ENCODE measurements around the gene HIRIP3.
A peak's percentile ranks its signal among the peaks of the same experiment; 100 is the strongest.
"Not testable (repeated sequence)": the region's sequence is repeated elsewhere in the genome, so short reads cannot be mapped to it uniquely, and the experiment has no call there.

The HIRIP3 gene, protein sequence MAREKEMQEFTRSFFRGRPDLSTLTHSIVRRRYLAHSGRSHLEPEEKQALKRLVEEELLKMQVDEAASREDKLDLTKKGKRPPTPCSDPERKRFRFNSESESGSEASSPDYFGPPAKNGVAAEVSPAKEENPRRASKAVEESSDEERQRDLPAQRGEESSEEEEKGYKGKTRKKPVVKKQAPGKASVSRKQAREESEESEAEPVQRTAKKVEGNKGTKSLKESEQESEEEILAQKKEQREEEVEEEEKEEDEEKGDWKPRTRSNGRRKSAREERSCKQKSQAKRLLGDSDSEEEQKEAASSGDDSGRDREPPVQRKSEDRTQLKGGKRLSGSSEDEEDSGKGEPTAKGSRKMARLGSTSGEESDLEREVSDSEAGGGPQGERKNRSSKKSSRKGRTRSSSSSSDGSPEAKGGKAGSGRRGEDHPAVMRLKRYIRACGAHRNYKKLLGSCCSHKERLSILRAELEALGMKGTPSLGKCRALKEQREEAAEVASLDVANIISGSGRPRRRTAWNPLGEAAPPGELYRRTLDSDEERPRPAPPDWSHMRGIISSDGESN

DNA sequence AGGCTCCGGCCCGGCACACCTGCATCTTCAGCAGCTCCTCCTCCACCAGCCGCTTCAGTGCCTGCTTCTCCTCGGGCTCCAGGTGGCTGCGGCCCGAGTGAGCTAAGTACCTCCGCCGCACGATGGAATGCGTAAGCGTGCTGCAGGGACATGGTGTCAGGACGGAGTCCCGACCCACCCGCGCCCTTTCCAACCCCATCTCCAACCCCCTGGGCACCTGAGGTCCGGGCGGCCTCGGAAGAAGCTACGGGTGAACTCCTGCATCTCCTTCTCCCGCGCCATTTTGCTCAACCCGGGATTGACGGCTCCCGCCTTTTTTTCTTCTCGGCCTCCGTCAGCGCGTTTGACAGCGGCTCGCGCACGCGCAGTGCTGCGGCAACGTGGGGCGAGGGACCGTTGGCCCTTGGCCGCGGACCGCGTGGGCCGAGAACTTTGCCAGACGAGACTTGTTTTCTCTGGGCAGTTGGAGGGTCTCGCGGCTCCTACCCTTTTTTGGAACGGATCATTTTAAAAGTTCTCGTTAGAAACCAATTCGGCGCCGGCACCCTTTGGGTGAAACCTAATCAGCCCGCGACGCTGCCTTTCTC, at the start of gene HIRIP3:
Gene HIRIP3, minus strand, starts transcription at position 294 of the 587 bp plus-strand sequence. Its CDS starts 12 bp downstream, at position 282.
- DNase-seq (ENCODE audit: low spot score), result peak; percentile 93

DNA sequence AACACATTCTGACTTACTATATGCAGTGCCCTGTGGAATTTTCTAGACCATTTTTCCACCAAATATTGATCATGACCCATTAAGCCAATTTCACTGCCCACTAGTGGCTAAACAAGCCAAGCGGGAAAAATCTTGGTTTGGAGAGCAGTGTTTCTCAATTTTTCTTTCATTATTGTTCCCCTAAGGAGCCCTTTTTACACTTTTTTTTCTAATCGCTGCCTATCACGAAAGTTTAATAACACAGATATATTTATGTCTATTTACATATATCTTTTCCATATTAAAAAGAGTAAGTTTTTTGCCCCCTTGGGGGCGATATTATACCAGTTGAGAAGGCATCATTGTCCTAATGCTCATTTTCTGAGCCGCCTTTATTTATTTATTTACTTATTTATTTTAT, 46.4 kb upstream of the HIRIP3 start:
- DNase-seq (ENCODE audit: low spot score), result no peak

DNA sequence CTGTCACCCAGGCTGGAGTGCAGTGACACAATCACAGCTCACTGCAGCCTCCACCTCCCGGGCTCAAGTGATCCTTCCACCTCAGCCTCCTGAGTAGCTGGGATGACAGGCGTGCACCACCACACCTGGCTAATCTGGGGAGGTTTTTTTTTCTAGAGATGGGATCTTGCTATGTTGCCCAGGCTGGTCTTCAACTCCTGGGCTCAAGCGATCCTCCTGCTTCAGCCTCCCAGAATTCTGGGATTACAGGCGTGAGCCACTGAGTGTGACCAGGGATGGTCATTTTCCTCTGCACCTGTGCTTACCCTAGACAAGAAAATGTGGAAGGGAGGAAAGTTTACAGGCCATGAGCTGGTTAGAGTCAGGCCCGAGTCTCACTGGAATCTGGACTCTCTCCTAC, 45.3 kb upstream of the HIRIP3 start:
- DNase-seq (ENCODE audit: low spot score), result not testable (repeated sequence)

DNA sequence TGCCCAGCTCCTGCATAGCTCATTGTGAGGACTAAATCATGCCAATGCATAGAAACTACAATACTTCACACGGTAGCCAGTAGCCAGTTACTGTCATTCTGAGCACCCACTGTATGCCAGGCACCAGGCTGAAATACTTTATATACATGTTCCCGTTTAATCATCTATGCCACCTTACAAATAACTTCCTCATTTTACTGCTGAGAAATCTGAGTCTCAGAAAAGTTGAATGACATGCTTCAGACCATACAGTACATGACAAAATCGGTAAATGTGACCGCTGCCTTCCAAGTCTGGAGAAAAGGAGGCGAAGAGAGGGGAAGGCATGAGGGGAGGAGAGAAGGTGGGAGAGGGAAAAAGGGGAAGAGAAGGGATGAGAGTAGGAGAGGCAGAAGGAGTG, 44.8 kb upstream of the HIRIP3 start:
- no peak for DNase-seq (ENCODE audit: low spot score)

DNA sequence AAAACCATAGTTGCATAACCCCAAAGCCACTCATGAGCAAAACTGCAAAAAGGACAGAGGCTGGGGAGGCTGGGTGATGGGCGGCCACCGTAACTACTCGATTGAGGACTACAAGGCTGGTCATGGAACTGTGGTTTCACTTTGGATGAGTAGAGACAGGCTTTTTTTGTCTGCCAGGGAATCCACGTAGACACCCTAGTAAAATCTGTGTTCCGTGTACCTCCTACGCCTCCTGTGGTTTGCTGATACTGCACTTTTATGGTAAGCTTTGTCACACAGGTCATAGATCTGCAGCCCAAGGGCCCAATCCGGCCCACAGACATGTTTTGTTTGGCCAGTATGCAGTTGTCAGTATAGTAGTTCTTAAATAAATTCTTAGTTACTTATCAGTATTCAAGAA, 37.9 kb upstream of the HIRIP3 start:
- DNase-seq (ENCODE audit: low spot score), result no peak

DNA sequence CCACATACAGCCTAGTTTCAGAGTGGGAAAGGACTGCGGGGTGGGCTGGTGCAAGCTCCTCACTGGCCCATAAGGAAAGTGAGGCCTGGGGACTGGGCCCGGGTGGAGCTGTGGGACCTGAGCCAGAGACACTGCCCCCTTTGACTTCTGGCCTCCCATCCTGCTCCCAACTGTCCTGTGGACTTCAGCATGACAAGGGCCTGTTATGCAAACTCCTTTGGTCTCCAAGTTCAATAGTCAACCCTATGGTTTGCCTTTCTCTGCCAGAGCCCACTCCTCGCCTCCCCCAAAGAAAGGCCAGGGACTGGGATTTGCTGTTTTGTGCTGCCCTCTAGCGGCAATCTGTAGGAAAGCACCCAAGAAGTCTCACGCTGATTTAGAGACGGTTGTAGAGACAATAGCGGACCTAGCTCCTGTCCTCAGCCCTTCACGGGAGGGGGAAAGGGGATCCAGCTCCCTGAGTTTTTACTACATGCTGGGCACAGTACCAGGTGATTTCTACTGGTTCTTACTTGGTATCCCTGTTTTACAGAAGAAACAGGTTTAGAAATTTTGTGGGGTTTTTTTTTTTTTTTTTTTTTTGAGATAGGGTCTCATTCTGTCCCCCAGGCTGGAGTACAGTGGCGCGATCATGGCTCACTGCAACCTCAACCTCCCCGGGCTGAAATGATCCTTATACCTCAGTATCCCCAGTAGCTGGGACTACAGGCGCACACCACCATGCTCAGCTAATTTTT, 36.8 kb upstream of the HIRIP3 start:
- DNase-seq (ENCODE audit: low spot score), result no peak

DNA sequence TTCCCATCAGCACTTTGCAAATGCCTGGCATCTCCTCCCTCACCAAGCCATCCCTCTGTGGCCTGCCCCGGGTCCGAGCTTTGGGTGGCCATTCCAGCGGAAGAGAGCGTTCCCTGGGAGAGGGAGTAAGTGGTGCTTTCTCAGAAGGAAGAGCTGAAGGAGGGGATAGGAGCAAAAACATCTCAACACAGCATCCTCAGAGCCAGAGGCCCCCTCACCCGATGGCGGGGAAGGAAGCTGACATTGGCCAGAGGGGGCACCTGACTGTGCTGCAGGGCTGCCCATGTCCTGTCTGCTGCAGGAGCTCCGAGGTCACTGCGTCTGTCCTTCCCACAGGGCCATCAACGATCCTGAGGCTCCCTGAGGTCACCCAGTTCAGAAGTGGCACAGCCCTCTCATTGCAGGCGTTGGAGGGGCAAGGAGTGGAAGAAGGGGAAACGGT, 36.1 kb upstream of the HIRIP3 start:
- no peak for DNase-seq (ENCODE audit: low spot score)

DNA sequence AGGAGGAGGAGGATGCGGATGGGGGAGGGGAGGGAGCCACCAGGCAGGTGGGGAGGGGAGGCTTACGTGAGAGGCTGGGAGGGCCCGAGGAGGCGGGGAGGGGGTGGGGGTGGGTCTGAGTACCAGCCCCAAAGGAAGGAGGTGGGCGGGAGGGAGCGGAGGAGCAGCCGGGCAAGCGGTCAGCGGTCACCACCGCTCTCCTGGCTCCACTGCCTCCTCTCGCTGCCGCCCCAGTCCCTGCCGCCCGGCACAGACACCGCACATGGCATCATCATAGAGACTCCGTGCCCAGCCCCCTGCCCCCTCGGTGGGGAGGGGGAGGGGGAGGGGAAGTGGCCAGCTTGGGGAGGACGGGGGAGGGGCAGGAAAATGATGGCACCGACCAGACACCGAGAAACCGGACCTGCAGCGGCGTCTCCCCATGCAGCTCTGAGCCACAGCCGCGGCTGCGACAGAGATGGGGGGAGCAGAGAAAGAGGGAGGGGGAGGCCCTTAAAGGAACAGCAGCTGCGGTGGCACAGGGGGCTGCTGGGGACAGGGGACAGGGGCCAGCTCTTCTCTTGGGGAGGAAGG, 35.5 kb upstream of the HIRIP3 start, which contains the start of gene TLCD3B:
Gene TLCD3B, minus strand, starts transcription at position 431 of the 573 bp plus-strand sequence. CDS start 744 bp downstream, outside the sequence.
- no peak for DNase-seq (ENCODE audit: low spot score)

DNA sequence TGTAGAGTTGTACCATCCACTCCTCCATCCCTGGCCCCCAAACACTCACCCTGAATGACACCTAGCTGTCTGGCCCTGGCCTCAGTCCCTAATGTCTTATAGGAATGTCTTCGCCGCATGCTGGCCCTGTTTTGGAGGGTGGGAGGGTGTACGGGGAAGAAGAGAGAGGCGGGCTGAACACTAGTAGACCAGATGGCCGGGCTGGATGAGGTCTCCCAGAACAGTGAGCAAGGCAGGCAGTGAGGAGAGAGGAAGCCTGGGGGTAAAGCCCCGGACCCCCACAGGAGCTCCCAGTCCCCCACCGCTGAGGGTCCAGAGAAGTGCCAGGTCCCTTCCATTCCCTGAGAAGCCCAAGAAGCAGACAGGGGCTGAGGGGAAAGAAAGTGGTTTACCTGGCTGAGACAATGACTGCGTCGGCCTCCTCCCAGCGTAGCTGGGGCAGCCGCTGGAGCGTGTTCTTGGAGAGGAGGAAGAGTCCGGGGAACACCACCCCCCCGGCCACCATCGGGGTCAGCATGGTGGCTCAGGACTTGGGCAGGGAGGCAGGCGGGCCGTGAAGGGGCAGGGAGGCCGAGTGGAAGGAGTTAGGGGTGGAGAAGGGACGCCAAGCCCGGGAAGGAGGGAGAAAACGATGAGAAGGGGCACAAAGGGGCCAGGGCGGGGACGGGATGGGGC, 34.7 kb upstream of the HIRIP3 start:
- no peak for DNase-seq (ENCODE audit: low spot score)

DNA sequence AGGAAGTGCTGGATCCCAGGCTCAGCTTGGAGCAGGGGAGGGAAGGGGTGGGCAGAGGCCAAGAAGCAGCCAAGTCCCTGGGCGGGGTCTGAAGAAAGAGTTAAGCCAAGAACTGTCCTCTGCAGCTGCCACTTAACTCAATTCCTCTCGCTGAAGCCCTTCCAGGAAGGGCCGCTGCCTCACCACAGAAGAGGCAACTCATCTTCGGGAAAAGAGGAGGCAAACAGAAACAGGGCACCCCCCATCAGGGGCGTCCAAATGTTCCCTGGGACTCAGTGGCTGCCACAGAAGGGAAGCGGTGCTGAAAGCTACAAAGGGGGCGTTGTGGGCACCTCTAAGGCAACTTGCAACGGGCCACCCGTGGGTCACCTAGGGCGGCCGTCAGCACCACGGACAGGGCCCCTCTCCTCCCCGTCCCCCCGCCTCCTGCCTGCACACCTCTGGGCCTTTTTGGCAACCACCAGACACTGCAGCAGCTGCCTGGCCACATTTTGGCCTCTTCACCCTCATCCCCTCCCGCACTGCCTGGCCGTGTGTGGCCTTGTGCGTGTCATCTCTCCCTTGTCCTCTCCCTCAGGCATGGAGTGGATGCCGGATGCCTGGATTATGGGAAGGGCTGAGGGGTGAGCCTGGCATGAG, 33.1 kb upstream of the HIRIP3 start:
- DNase-seq (ENCODE audit: low spot score), result no peak

DNA sequence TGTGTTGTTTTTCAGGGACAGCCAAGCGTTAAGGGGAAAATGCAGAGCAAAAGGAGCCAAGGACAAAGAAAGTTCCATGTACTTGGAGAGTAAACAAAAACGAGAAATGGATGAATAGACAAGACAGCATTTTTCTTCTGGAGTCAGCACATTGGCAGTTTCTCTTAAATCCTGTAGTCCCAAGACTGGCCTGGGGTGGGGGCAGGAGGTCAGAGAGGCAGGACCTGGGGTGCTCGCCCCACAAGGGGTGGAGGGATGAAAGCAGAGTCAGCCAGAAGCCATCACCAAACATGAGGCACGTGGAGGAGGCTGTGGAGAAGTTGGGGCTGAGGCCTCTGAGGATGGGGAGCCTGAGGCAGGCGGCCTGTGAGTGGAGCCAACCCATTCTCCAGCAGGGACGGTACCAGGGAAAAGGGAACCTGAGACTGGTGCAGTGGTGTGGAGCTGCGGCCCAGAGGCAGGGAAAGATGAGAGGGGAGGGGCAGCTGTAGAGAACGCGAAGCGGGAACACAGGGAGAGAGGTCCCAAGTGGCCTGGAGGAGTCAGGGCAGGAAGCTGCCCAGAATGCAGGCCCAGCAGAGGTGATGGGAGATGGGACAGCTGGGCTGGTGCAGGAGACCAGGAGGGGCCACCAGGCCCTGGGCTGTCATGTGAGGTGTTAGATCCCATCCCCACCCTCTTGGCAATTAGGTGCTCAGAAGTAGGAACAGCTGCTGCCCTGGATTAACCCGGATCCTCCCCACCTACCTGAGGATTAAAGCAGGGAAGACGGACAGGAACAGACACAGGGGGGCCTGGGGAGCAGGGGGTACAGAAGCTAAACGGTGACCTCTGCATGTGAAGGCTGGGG, 32.4 kb upstream of the HIRIP3 start:
- DNase-seq (ENCODE audit: low spot score), result no peak

DNA sequence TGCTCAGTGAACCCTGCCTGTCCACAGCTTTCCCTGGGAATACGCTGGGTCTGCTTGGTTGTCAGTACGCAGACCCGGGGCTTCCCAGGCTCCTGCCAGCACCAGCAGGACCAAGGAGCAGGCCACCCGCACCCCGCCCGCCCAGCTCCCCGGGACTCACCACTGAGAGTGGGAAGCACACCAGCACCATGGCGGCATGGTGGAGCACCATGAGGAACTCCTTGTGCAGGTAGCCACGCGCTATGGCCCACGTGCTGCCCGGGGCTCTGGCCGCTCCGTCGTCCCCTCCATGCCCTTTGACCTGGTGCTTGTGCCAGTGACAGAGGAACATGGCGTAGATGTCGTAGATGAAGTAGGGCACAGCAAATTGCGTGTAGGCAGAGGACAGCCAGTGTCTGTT, 31.0 kb upstream of the HIRIP3 start:
- no peak for DNase-seq (ENCODE audit: low spot score)

DNA sequence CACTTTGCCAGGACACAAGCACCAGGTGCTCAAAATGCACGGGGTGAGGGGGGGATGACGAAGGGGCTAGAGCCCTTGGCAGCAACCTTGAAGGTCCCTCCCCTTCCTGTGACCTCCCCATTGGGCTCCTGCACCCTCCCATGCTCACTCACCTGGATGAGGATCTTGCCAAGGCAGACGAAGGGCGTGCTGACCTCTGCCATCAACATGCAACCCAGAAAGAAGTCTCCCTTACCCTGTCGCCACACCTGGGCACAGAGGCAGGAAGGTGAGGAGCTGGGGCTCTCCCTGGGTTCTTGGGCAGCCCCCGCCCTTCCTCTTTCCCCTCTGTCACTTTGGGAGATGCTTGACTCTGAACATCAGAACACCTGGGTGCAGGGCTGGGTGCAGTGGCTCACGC, 30.2 kb upstream of the HIRIP3 start:
- DNase-seq (ENCODE audit: low spot score), result no peak

DNA sequence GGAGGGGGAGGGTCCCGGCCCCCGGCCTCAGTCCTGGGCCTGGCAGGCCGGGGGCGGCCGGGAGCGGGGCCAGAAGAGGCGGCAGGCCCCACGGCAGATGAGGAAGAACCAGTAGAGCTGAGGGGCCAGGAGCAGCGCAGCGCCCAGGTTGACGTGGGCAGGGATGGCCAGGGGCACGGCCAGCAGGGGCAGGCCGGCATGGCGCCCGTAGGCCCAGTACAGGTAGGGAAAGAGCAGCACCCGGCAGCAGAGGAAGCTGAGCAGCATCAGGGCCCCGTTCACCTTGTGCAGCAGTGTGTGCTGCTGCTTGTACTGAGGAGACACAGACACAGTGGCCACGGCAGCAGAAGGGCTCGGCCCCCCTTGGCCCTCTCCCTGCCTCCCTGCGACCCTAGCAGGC, 29.7 kb upstream of the HIRIP3 start:
- no peak for DNase-seq (ENCODE audit: low spot score)

DNA sequence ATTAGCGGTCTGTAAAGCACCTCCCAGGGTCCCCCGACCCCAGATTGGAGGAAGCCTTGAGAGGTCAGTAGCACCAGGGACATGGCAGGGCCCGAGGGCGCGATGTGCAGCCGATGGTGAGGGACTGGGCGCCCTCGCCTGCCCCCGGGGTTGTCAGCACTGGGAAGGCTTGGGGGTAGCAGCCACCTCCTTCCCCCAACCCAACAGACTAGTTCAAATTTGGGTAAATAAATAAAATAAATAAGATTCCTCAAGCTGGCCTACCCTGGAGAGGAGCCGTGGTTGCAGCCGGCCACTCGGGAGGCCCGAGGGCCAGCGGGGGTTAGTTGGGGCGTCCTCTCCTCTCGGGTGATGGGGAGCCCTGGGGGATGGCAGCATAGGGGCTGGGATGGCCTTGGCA, 29.0 kb upstream of the HIRIP3 start:
- no peak for DNase-seq (ENCODE audit: low spot score)

DNA sequence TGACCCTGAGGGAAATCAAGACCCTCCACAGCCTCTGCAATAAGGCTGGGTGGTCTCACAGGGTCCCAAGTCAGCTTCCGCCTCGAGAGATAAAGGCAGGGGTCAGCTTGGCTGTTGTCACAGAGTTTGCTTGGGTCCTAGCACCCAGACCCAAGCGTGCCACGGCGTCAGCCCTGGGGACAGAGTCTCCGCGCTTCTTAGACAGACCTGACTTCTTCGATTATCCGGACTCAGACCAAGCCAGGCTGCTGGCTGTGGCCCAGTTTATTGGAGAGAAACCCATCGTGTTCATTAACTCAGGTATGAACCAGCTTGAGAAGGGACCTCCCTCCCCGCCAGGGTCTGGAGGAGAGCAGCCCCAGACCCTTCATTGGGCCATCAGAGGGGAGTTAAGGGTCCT, 28.2 kb upstream of the HIRIP3 start:
- DNase-seq (ENCODE audit: low spot score), result no peak

DNA sequence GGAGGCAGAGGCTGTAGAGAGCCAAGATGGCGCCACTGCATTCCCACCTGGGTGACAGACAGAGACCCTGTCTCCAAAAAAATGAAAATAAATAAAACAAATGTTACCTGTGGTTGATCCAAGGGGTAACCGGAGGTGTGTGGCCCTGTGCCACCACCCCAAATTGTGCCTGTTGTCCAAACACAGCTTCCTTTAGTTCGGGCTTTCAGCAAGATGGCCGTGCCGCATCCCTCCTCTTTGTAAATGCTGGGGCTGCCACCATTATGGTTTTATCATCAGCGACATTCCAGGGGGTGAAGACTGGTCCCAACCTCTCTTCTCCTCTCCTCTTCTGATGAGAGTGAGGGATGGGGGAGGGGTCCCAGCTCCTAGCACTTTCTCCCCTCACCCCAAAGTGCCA, 27.5 kb upstream of the HIRIP3 start, which contains the start of gene C16orf92:
Gene C16orf92, plus strand, starts transcription at position 312 of the 400 bp plus-strand sequence. CDS start 143 bp downstream, outside the sequence.
- no peak for DNase-seq (ENCODE audit: low spot score)

DNA sequence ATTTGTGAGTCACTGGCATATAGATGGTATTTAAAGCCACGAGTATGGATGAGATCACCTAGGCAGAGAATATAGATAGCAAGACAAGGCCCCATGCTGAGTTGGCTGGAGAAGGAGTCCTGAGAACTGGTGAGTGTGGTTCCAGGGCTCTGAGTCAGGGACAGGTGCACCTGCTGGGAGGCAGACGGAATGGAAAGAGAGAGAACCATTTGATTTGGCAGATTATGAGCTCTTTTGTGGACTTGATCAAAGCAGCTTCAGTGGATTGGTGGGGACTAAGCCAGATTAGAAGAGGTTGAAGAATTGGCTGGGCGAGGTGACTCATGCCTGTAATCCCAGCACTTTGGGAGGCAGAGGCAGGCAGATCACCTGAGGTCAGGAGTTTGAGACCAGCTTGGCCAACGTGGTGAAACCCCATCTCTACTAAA, 23.3 kb upstream of the HIRIP3 start:
- no peak for DNase-seq (ENCODE audit: low spot score)

DNA sequence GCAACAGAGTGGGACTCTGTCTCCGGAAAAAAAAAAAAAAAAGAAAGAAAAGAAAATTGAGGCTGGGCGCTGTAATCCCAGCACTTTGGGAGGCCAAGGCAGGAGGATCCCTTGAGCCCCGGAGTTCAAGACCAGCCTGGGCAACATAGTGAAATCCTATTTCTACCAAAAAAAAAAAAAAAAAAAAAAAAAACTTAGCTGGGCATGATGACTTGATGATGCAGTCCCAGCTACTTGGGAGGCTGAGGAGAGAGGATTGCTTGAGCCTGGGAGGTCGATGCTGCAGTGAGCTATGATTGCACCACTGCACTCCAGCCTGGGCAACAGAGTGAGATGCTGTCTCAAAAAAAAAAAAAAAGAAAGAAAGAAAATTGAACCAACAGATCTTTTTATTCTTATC, 22.5 kb upstream of the HIRIP3 start:
- DNase-seq (ENCODE audit: low spot score), result not testable (repeated sequence)

DNA sequence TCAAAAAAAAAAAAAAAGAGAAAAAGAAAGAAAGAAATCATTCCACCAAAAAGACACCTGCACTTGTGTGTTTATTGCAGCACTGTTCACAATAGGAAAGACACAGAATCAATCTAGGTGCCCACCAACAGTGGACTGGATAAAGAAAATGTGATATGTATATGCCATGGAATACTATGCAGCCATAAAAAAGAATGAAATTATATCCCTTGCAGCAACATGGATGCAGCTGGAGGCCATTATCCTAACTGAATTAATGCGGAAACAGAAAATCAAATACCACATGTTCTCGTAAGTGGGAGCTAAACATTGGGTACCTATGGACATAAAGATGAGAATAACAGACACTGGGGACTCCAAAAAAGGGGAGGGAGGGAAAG, 21.9 kb upstream of the HIRIP3 start:
- DNase-seq (ENCODE audit: low spot score), result no peak
